ENCODE data around the gene CRYM. TPM values are rescaled to one million over a fixed set of nuclear protein-coding genes. Genes with fewer than 3 reads are reported as not detected.
"Not testable (repeated sequence)": the region's sequence is repeated elsewhere in the genome, so short reads cannot be mapped to it uniquely, and the experiment has no call there.

Gene CRYM
- total RNA-seq, 1 donor from 2014 or later: not detected

DNA sequence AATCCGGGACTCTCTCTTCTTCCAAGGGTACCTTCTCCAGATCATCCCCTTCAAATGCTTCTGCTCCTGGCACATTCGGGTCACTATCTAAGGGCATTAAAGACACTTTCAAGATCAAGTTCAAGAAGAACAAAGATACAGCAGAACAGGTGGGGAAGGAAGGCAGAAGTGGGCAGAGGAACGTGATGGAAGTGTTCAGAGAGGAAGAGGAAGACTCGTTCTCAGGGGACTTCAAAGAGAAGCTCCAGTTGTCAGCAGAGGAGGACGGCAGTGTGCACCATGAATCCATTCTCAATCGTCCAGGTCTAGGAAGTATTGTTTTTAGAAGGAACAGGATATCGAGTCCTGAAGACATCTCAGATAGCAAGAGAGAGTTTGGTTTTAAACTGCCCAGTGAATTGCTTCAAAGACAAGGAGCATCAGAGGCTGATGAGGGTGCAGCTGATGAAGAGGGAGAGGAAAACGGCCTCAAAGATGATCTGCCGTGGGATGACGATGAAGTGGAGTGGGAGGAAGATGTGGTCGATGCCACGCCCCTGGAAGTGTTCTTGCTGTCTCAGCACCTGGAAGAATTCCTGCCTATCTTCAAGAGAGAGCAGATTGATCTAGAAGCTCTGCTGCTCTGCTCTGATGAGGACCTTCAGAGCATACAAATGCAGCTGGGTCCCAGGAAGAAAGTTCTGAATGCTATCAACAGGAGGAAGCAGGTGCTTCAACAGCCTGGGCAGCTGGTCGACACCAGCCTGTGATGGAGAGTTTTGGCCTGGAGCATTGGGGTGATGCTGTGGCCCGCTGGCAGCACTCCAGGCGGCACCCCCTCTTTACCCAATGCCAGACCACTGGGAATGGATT lies 27.8 kb downstream of the CRYM start:
- intact Hi-C loops (cut with micrococcal nuclease): no loop called here

DNA sequence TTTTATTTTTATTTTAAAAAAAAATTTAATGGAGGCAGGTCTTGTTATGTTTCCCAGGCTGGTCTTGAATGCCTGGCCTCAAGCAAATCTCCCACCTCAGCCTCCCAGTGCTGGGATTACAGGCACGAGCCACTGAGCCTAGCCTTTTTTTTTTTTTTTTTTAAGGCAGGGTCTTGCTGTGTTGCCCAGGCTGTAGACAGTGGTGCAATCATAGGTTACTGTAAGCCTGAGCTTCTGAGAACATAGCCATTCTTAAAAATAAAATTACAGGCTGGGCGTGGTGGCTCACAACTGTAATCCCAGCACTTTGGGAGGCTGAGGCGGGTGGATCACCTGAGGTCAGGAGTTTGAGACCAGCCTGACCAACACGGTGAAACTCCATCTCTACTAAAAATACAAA lies 29.9 kb downstream of the CRYM start:
- intact Hi-C loops (cut with micrococcal nuclease): not testable (repeated sequence)

DNA sequence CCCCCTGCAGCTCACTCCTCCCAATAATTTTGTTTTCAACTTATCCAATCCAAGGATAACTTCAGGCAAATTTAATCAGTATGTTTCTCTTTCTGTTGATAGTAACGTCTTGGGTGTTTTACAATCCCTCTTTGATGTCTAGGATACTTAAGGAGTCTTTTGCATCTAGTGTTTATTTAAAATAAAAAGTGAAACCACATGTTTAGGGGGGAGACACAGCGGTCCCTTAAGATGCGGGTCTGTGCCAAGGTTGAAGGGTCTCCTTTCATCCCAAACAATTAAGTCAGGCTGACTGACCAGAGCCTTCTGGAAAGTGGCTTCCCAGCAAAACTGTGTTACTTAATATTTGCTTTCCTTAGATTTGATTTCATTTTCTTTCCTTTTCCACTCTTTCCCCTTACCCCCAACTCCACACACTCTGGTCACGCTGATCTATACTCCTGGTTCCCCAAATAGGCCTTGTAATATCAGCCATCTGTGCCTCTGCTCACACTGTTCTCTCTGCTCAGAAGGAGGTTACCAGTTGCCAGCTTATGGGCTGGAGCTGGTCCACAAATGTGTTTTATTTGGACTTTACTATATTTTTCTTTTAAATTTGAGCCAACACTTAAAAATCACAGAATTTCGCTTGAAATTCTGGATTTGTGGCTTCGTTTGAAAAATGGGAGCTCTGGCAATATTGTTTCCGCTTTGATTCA lies 33.4 kb downstream of the CRYM start:
- intact Hi-C loops (cut with micrococcal nuclease): no loop called here

DNA sequence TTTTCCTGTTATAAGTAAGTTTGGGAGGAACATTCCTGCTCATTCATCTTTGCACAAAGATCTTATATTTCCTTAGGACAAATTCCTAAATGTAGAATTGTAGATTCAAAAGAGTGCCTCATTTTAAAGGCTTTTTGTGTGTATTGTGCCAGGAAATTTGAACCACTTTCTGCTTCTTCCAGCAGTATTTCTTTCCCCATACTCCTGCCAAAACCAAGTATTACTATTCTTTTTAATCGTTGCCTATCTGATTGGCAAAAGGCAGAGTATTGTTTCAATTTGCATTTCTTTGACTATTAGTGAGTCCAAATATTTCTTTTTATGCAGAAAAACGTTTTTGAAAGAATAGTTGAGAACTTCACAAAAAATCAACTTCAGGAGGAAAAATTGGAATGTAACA lies 35.3 kb downstream of the CRYM start:
- intact Hi-C loops (cut with micrococcal nuclease): no loop called here

DNA sequence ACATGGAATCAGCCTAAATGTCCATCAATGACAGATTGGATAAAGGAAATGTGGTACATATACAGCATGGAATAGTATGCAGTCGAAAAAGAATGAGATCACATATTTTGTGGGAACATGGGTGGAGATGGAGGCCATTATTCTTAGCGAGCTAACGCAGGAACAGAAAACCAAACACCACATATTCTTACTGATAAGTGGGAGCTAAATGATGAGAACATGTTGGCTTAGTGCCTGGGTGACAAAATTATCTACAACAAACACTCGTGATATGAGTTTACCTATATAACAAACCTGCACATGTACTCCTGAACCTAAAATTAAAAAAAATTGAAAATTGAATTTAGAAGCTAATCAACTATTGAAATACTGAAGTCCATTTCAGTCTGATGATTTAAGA lies 38.4 kb downstream of the CRYM start:
- intact Hi-C loops (cut with micrococcal nuclease): no loop called here

DNA sequence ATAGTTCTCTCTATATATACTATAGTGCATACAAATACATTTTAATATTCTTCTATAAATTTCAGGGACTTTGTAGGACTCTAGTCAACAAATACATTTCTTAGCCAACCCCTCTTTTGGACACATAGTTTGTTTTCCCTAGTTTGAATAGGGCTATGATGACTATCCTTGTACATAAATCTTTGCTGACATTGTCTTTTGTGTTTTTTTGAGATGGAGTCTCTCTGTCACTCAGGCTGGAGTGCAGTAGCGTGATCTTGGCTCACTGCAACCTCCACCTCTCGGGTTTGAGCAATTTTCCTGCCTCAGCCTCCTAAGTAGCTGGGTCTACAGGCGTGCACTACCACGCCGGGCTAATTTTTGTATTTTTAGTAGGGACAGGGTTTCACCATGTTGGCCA lies 41.3 kb downstream of the CRYM start:
- intact Hi-C loops (cut with micrococcal nuclease): no loop called here

DNA sequence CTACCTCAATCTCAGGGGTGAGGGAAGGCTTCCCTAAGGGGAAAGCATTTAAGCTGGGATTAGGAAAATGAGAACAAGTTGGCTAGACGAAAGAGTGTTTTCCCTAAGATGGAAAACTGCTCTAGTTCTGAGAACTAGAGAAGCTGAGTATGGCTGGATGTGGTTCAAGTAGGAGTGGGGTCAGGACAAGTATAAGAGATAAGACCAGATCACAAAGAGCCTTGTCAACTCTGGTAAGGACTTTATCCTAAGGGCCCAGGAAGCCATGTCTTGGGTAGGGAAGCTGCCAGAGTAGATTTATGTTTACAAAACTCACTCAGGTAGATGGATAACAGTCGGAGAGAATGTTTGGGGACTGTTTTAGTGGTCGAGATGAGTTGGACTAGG lies 42.9 kb downstream of the CRYM start:
- intact Hi-C loops (cut with micrococcal nuclease): no loop called here

DNA sequence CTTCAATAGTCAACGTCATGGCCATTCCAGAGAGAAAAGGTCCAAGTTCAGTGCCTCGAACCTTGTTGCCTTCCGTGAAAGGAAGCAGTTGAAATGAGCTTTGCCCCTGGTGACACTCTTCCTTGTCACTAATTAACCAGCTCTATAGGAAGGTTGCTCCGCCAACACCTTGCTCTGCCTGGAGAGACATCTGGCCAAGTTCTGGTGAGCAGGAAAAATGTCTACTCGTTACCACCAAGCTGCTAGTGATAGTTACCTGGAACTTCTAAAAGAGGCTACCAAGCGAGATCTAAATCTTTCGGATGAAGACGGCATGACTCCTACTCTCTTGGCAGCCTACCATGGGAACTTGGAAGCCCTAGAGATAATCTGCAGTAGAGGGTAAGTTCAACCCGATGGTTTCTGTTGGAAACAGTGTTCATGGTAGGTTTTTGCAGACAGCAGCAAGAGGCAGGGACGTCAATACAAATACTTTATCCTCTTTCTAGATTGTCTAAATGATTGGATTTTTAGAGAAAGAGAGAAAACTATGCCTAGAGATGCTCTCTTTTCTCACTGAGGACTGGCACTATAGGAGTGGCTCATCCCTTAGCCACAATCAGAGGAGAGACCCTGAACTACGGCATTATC lies 44.5 kb downstream of the CRYM start, which contains the start of gene ANKS4B:
ANKS4B (plus strand) TSS at position 179 of the 630 bp plus-strand sequence; CDS start at position 218, 39 bp downstream.
- intact Hi-C loops (cut with micrococcal nuclease): no loop called here

DNA sequence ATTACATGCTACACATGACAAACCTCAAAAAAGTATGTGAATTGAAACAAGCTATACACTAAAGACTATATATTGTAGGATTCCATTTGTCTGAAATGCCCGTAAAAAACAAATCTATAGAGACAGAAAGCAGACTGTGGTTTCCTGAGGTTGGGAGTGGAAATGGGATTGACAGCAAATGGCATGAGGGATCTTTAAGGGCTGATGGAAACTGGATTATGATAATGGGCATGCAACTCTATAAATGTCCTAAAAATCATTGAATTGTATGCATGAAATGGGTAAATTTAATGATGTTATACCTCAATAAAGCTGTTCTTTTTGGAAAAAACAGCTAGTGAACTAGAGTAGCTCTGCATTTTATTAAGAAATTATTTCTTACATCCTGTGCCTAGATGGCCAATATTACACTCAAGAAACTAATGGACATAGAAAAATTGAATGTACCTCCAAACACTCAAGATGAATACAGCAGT lies 45.0 kb downstream of the CRYM start:
- intact Hi-C loops (cut with micrococcal nuclease): no loop called here

DNA sequence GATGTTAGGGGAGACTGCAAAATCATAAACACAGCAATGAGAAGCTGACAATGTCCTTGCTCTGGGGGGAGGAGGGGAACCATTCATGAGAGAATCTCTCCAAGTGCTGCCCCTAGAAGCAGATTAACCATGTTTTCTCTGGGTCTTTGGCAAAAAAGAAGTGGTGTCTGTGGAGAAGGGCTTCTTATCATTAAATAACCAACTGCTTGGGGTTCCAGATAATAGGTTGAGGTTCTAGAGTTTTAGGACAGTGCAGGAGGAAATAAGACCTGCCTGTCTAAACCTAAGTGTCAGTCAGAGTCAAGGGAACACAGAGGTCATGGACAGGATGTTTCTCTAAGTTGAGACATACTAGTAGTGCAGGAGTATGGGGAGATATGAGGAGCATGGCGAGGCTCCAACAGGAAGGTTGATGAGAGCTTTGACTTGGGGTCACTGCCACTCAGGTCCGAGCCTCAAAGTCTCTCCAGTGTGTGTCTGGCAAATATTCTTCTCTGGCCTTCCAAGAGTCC lies 49.7 kb downstream of the CRYM start:
- intact Hi-C loops (cut with micrococcal nuclease): no loop called here

DNA sequence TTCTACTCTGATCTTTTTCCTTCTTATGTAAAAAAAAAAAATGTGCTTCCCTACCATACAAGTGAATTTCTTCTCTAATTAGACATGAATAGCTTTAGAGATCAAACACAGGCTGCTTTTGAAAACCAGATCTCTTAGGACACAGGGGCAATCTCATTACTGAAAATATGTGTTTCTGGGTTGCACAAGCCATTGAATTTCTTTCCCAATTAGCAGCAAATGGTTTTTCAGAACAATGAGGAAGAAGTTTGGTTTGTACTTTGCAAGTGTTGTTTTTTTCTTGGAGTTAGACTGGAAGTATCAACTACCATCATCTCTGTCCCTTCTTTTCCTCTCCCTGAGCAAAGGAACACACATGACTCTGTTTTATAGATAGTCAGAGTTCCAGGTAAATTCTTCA lies 50.2 kb downstream of the CRYM start:
- intact Hi-C loops (cut with micrococcal nuclease): no loop called here

DNA sequence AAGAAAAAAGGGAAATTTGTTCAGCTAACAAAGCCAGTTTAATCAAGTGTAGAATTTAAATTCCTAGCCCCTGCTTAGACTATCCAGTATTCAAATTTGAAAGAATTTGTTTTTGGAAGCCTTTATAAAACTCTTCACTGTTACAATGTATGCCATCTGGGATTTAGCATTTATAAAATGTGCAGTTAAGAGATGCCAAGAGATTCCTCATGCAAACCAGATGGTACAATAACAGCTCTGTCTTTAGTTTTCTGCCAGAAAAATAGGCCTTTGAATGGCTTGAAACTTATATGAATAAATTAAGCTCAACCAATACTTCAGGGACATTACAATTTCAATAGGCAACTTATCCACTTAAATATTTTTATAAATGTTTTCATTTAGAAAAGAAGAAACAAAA lies 51.3 kb downstream of the CRYM start:
- intact Hi-C loops (cut with micrococcal nuclease): no loop called here

DNA sequence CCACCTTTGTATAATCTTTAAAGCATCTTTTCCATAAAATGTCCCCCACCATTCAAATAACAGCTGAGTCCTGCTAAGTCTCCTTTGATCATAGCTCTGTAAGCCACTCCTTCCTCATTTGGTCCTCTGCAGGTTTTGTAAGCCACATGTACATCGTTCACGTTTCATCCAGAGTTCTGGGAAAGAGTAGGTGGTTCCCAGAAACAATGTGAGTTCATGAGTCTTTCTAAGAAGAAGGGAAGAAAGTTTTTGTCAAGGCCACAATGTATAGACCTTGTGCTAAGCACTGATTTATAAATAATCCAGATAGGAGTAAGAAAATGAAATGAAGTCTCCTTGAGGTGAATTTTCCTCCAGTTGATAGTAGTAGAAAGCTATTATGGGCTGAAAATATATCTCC lies 53.3 kb downstream of the CRYM start:
- intact Hi-C loops (cut with micrococcal nuclease): no loop called here

DNA sequence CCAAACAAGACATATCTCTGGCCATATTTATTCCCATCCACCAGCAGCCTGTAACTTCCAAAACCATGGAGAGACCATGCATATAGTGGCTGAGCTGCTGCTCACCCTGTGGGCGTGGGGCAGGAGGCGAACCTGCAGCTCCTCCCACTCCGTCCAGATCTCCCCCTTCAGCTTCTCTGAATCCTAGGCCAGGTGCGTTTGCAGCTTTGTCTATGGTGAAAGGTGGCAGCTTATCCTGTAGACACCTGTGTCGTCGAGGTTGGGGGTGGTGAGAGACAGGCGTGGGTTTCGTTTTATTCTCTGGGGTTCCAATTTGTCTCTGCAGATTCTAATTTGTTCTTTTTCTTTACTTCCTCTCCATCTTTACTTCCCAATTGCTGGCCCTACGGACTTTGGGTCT lies 54.3 kb downstream of the CRYM start:
- intact Hi-C loops (cut with micrococcal nuclease): no loop called here

DNA sequence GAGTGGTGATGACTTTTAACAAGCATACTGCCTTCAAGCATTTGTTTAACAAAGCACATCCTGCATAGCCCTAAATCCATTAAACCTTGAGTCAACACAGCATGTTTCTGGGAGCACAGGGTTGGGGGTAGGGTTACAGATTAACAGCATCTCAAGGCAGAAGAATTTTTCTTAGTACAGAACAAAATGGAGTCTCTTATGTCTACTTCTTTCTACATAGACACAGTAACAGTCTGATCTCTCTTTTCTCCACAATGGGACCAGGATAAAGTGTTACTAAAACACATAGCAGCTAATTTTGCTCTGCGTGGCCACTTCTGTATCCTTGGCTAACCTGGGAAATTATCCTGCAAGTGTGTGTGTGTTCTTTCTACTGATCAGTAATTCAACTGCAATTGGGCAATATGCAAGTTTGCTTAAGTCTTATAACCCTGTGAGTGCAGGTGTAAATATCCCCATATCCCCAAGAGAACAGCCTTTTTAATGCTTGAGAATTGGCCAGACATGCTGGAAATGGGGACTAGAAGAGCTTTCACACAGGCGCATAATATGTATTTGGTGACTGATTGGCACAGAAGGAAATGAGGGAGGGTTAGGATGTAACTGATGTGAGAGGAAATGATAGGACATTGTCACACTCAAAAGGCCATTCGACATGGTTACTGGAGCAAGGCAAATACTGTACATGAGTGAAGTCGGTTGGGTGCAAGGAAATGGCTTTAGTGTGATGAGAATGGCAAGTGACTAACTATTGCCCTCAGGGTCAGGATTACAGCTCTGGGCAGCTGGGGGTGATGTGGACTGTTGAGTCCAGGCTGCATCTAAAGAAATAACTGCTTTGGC lies 55.4 kb downstream of the CRYM start:
- intact Hi-C loops (cut with micrococcal nuclease): no loop called here

DNA sequence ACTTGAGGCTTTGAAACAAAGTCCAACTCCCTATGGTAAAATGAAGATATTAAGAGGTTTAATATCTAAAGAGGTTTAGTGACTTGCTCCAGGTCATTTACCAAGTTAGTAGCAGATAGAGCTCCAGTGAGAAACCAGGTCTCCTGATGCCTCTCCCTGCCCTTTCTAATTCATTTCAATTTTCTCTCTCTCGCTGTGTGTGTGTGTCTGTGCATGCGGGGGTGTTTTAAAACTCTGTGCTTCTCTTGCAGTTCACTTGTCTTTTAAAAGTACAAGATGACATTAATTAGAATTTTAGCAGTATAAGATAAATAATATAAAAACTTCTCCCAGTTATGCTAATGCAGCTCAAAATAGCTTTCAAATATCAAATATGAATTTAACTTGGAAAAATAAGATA lies 58.5 kb downstream of the CRYM start:
- intact Hi-C loops (cut with micrococcal nuclease): no loop called here

DNA sequence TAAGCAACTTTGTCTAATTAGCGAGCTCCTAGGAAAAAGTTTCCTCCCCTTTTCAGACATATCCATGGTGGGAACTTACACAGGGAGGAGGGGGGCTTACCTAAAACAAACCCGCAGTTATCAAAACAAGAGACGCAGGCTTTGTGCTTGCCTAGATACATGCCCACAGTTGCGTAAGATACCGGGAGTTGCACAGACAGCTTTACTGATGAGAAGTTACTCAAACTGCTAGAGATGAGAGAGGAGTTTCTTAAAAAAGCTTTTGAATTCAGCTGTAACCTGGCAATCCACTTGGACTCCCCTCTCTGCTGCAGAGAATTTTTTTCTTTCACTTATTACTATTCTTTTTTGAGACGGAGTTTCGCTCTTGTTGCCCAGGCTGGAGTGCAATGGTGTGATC lies 59.9 kb downstream of the CRYM start:
- intact Hi-C loops (cut with micrococcal nuclease): no loop called here

DNA sequence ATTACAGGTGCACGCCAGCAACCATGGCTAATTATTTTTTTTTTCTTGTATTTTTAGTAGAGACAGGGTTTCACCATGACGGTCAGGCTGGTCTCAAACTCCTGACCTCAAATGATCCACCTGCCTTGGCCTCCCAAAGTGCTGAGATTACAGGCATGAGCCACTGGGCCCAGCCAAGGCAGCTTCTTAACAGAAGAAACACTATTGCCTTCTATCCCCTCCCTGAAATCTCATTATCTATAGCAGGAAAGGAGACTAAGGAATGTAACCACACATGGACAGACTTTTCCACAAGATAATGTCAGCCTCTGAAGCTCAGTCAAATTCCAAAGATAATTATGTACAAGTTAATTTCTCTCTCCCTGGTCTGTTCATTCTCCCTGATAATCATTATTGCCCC lies 61.0 kb downstream of the CRYM start:
- intact Hi-C loops (cut with micrococcal nuclease): no loop called here

DNA sequence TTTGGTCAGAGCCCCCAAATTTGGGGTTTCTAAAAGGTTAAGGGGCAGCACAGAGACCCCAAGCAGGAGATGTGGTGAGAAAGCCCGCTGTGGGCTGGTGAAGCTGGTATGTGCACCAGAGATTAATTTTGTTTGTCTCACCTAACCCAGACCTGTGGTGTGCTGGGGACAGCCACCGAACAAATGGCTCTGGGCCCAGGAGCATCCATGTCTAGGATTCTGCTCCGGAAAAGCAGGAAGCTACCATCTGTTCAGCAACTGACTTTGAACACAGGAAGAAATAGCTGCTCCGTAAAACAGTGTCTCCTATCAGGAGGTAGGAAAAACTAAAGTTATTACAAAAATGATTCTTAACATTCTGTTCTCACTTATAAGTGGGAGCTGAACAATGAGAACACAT lies 64.0 kb downstream of the CRYM start:
- intact Hi-C loops (cut with micrococcal nuclease): no loop called here

DNA sequence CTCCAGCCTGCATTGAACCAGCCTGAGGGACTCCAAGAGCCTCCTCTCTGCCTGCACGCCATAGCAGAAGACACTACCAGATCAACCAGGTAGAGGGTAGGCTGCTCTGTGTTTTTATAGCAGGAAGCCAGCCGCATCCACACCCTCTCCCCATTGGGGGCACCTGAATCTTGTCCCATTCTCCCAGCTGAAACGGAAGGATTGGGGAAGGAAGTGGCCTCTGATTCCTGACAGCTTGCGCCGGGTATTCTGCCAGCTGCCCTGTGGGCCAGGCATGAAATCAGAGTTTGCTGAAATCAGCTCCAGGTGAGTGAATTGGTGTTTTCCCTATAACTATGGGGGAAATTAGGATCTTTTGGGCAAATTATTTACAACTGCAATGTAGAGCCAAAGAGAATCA lies 66.6 kb downstream of the CRYM start, which contains the start of gene ZP2:
ZP2 (minus strand) TSS at position 89 of the 400 bp plus-strand sequence; CDS start at position 62, 27 bp downstream.
- intact Hi-C loops (cut with micrococcal nuclease): no loop called here
